ENCODE data around the gene ZNF664.

Gene ZNF664

DNA sequence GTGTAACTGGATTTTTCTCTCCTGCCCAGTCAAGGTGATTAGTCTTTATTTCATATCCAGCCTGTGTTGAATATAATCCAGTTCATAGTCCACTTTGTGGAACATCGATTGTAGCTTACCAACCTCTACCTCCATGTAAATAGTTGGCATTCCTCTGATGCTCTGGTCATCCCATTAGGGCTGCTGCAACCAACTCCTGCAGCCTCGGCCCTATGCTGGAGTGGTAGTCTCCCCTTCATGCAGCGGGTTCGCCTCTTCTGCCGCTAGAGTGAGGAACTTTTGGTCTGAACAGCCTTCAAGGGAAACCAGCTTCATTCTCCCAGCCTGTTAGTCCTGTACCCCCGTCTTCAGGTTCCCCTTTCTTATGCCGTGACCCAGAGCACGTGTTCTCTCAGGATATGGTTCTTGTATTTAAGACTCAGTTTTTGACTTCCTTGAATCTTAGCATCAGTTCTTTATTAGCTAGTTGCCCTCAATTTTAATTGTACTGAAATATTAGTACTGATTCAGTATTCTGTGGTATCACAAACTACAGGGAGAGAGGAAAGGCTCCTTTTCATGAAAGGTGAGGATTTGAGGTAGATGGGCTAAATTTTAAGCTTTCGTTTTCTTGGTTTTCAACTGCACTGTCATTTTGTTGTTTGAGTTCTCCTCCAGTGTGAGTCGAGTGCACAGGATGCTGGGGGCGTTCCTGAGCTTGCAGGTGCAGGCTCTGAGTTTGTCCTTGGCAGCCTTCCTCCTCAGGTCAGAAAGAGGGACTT, 33.2 kb downstream of the ZNF664 start:
- no peak overlapping the region for H3K4me3 ChIP-seq (IDR thresholded peaks at IDR 0.05; ENCODE audit: insufficient read depth, low read depth, low read length)
- TF ChIP-seq, protein P1, sequence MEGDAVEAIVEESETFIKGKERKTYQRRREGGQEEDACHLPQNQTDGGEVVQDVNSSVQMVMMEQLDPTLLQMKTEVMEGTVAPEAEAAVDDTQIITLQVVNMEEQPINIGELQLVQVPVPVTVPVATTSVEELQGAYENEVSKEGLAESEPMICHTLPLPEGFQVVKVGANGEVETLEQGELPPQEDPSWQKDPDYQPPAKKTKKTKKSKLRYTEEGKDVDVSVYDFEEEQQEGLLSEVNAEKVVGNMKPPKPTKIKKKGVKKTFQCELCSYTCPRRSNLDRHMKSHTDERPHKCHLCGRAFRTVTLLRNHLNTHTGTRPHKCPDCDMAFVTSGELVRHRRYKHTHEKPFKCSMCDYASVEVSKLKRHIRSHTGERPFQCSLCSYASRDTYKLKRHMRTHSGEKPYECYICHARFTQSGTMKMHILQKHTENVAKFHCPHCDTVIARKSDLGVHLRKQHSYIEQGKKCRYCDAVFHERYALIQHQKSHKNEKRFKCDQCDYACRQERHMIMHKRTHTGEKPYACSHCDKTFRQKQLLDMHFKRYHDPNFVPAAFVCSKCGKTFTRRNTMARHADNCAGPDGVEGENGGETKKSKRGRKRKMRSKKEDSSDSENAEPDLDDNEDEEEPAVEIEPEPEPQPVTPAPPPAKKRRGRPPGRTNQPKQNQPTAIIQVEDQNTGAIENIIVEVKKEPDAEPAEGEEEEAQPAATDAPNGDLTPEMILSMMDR (conservative IDR thresholded peaks at IDR 0.05; ENCODE audit: low read depth, low read length) = no peak
- H3K27me3 ChIP-seq (ENCODE audit: insufficient read depth, low read depth) = no peaks in the 10 kb centered on the region
- H3K27ac ChIP-seq = no peak overlapping the region
- H4K20me1 ChIP-seq (ENCODE audit: insufficient read depth) = no peaks in the 10 kb centered on the region
- H3K9ac ChIP-seq = no peak overlapping the region
- no peaks in the 10 kb centered on the region for H3K79me2 ChIP-seq (ENCODE audit: insufficient read depth, low read depth)
- no peaks in the 10 kb centered on the region for H3K4me1 ChIP-seq (ENCODE audit: low read depth, poor library complexity, severe bottlenecking)
- no peak overlapping the region for H3K4me2 ChIP-seq
- no peaks in the 10 kb centered on the region for H3K36me3 ChIP-seq (ENCODE audit: insufficient read depth)
- H2AFZ ChIP-seq (ENCODE audit: low read depth) = no peak overlapping the region

- TF ChIP-seq, protein P1 (conservative IDR thresholded peaks at IDR 0.05; ENCODE audit: low read depth, low read length) = no peak
- Histone ChIP-seq H3K9ac (no peak overlapping the region), H3K27ac (no peak overlapping the region), H2AFZ (ENCODE audit: low read depth) (no peak overlapping the region), H4K20me1 (ENCODE audit: insufficient read depth) (no peaks in the 10 kb centered on the region), H3K79me2 (ENCODE audit: insufficient read depth, low read depth) (no peaks in the 10 kb centered on the region), H3K4me3 (IDR thresholded peaks at IDR 0.05; ENCODE audit: insufficient read depth, low read depth, low read length) (no peak overlapping the region), H3K36me3 (ENCODE audit: insufficient read depth) (no peaks in the 10 kb centered on the region), H3K4me1 (ENCODE audit: low read depth, poor library complexity, severe bottlenecking) (no peaks in the 10 kb centered on the region), H3K27me3 (ENCODE audit: insufficient read depth, low read depth) (no peaks in the 10 kb centered on the region), H3K4me2 (no peak overlapping the region)
These were observed 34.1 kb downstream of the ZNF664 start for GRCh38 chr12:124006846-124007713.

DNA sequence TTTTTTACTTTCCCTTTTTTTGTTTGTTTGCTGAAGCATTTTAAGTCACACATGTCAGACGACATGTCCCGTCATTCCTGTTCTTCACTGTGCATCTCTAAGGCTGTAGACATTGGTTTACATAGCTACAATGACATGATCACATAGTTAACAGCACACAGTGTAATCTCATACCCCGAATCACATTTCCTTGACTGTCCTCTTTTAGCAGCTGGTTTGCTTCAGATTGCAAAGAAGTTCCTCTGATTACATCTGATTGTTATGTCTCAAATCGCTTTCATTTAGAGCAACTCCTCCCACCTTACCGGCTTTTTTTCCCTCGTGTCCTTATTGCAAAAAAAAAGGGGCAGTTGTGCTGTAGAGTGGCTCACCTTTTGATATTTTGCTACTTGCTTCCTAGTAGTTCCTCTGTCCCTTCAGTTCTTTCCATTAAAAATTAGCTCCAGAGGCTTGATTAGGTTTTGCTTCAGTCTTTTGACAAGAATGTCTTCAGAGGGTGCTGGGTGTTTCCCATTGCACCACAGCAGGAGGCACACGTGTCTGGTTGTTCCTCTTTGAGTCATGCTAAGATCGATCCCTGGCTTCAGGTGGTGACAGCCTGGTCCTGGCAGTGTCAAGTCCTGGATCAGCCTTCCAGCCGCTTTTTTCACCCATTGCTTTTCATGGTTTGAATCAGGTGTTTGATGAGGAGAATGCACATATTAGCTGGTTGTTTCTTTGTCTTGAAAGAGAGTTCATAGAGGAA, 35.0 kb downstream of the ZNF664 start:
- Histone ChIP-seq H3K4me1 (ENCODE audit: low read depth, poor library complexity, severe bottlenecking) (no peaks in the 10 kb centered on the region), H3K4me2 (no peak overlapping the region), H3K9ac (no peak overlapping the region), H3K4me3 (IDR thresholded peaks at IDR 0.05; ENCODE audit: insufficient read depth, low read depth, low read length) (no peak overlapping the region), H3K27me3 (ENCODE audit: insufficient read depth, low read depth) (no peaks in the 10 kb centered on the region), H3K36me3 (ENCODE audit: insufficient read depth) (no peaks in the 10 kb centered on the region), H3K79me2 (ENCODE audit: insufficient read depth, low read depth) (no peaks in the 10 kb centered on the region), H4K20me1 (ENCODE audit: insufficient read depth) (no peaks in the 10 kb centered on the region), H3K27ac (no peak overlapping the region), H2AFZ (ENCODE audit: low read depth) (no peak overlapping the region)
- TF ChIP-seq, protein P1 (conservative IDR thresholded peaks at IDR 0.05; ENCODE audit: low read depth, low read length) = no peak

GRCh38 chr12:124008595-124008994, 35.6 kb downstream of the ZNF664 start:
- TF ChIP-seq, protein P1 (conservative IDR thresholded peaks at IDR 0.05; ENCODE audit: low read depth, low read length) = no peak
- H2AFZ ChIP-seq (ENCODE audit: low read depth) = no peak overlapping the region
- H3K9ac ChIP-seq = no peak overlapping the region
- no peak overlapping the region for H3K4me2 ChIP-seq
- no peak overlapping the region for H3K27ac ChIP-seq
- H3K4me3 ChIP-seq (IDR thresholded peaks at IDR 0.05; ENCODE audit: insufficient read depth, low read depth, low read length) = no peak overlapping the region
- H3K36me3 ChIP-seq (ENCODE audit: insufficient read depth) = no peaks in the 10 kb centered on the region
- H3K27me3 ChIP-seq (ENCODE audit: insufficient read depth, low read depth) = no peaks in the 10 kb centered on the region
- H3K4me1 ChIP-seq (ENCODE audit: low read depth, poor library complexity, severe bottlenecking) = no peaks in the 10 kb centered on the region
- no peaks in the 10 kb centered on the region for H4K20me1 ChIP-seq (ENCODE audit: insufficient read depth)
- no peaks in the 10 kb centered on the region for H3K79me2 ChIP-seq (ENCODE audit: insufficient read depth, low read depth)
